Stimulated activated CD4-positive, alpha-beta T cell treated with anti-CD3 and anti-CD28 coated beads, TNF-alpha, amount 100 ng/mL, for 4 hours (primary cell): ENCODE results near the gene CEP295NL.
"Not testable (repeated sequence)": the region's sequence is repeated elsewhere in the genome, so short reads cannot be mapped to it uniquely, and the experiment has no call there.

ENCODE experiments used
- DNase-seq, 3 experiments: peaks; one replicate each; pipeline ENCODE4 v3.0.0-alpha.2; 2020; ENCODE audit warnings: low read depth in 3 of 3

CEP295NL gene

DNA sequence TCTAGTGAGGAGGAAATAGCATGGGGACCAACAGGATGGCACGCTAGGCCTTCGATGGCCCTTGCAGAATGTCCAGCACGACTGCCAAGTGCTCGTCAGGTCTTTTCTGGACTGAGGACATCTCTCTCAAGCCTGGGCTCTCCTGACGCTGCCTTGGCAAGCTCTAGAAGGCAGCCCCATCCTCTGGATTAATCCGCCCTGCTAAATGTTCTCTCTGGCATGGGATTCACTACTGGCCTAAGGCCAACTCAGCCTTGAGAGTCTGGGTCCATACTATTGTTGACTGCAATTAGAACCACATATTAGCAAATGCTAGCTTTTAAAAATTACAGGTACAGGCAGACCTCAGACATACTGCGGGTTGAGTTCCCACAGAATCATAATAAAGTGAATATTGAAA lies 2.5 kb upstream of the CEP295NL start:
- DNase-seq: no peak

DNA sequence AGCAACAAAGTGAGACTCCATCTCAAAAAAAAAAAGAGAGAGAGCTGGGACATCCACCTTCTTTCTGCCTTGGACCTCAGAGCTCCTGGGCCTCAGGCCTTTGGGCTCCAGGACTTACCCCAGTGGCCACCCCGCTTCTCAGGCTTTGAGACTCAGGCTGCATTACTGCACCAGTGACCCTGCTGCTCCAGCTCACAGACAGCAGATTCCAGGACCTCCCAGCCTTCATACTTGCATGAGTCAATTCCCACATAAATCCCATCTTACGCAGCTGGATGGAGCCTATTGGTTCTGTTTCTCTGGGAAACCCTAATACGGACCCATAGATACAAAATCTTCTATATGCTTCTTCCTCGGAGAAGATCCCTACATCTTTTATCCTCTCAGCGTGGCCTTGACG lies 2.1 kb upstream of the CEP295NL start:
- DNase-seq: no peak

DNA sequence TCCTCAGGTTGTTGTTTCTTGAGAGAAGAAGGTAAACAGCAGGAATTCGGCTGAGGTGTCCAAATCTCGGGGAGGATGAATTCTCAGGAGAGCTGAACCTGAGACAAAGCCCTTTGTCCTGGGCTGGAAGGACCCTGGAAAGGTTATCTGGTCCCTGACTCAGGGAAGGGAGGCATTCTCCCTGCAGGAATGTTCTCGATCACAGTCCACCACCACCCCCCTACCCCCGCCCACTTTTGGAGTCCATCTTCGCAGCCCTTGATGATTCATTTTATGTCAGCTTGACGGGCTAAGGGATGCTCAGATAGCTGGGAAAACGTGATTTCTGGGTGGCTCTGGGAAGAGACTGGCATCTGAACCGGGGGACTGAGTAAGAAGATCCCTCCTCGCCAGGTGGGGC lies 1.4 kb upstream of the CEP295NL start:
- no peak for DNase-seq

DNA sequence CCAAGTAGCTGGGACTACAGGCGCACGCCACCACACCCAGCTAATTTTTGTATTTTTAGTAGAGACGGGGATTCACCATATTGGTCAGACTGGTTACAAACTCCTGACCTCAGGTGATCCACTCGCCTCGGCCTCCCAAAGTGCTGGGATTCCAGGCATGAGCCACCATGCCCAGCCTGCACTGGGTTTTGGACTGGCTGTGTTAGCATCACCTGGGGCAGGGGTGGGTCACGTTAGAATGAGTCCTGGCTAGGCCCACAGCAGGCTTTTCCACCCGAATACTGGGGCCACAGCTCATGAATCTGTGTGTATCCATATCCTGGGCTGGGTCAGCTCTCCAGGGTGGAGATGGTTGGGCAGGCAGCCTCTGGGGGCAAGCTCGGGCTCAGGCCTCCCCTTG lies 770 bp downstream of the CEP295NL start:
- DNase-seq: not testable (repeated sequence)

DNA sequence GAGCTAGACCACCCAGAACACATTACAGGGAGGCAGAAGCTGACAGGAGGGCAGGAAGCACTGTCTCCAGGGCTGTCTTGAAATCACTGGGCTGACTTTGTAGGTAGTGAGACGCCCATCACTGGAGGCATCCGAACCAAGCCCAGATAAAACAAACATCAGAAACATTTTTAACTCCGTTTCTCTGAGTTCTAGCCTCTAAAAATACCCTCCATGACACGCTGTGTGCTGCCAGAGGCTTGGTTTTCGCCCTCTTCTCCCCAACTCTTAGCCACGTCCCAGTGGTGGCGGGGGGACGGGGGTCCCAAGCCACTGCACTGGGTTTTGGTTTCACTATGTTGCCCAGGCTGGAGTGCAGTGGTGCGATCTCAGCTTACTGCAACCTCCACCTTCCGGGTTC lies 1.2 kb downstream of the CEP295NL start:
- DNase-seq: no peak

DNA sequence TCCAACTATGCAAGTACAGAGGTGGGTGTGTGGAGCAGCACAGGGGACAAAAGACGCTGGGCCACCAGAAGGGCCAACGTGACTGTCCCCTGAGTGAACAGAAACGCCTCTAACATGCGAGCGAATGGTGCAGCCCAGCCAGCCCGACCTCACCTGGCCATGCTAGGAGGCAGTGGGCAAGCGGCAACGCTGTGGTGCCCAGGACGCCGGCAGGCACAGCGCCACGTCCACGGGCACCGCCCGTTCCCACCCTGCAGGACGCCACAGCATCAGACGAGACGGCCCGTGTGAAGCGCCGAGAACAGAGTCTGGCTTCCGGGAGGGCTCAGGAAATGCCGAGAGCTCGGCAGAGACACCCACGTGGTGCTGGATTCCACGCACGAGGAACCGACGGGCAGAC lies 2.2 kb downstream of the CEP295NL start:
- DNase-seq: no peak

DNA sequence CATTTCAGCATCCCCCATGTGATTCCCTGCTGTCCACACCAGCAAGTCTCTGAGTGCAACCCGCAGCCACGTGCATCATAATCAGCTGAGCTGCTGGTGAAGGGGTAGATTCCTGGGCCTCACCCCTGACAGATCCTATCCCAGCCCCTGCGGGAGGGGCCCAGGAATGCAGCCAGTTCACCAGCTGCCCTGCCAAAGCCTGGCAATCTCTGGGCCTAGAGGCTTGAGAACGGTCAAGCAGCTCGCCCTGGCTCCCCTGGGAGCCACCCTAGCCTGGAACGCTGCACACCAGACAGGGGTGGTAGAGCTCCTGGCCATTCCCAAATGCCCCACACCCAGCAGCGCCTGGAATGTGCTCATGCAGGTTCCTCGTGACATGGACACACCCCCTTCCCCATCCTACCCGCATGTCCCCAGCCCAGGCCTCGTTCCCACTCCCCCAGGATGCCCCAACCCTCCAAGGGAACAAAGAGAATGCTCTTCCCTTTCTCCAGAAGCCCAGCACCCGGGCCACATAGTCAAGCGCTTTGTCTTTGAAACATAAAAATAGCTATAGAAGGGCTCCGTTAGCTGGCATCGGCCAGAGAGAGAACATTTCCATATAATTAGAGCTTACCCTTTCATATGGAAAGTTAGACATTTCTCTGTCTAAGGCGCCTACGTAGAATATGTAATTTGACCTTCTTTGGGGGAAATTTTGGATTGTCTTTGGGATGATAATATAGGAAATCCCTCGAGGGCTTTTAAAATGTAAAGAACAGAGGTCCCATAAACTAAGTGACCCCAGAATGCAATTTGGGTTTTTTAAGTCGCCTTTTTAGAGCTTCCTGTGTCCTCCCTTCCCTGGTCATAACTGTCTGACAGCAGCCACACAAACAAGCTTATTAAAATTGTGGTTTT lies 3.4 kb downstream of the CEP295NL start:
- no peak for DNase-seq

DNA sequence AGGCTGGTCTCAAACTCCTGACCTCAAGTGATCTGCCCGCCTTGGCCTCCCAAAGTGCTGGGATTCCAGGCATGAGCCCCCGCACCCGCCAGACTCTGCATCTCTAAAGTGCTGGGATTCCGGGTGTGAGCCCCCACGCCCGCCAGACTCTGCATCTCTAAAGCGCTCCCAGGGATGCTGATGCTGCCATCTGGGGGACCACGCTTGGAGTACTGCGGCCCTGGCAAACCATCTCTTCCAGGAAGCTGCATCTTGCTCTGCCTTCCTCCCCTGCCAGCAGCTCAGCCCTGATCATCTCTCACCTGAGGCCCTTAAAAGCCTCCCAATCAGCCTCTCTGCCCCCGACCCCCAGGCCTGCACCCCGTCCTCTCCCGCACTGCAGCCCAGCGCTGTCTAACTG lies 4.1 kb downstream of the CEP295NL start:
- no peak for DNase-seq

DNA sequence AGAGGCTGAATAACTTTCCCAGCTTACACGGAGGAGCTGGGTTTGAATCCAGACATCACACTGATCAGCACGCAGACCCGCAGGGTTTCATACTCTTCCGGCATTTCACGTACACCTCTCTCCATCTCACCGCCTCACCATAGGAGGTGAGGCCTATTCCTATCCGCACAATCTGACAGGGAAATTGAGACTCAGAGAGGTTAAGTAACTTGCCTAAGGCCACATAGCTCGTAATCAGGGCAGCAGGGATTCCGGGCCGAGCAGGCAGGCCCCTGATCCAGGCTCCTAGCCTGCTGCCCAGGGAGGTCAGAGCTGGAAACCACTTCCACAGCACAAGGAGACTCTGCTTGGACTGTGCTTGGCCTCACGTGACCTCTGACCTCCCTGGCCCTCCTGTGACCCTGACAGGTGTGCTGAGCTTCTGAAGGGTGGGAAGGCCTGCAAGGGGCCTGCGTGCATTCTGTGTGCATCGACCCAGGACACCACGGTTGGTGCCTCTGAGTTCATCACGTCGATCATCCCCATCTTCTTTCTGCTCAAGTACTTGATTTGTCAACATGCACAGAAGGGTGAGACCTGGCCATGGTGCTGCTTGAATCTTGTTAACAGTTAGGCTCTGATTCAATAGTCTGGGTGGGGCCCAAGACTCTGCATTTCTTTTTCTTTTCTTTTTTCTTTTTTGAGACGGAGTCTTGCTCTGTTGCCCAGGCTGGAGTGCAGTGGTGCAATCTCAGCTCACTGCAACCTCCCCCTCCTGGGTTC lies 4.7 kb downstream of the CEP295NL start:
- no peak for DNase-seq

DNA sequence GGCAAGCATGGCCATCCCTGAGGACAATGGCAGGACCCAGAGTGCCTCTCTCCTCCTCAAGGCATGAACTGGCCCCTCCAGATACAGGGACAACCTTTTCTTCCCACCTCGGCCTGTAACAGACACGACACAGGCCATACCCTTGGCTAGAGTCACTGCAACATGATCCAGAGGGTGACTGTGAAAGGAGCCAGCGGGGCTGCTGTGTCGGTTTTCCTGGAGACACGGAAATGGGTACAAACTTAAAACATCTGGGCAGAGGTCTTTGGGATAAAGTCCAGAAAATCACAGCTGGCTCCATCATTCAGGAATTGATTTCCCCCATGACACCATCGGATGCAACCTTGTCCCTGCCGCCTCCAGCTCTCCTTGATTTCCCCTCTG lies 5.3 kb downstream of the CEP295NL start:
- DNase-seq: no peak

DNA sequence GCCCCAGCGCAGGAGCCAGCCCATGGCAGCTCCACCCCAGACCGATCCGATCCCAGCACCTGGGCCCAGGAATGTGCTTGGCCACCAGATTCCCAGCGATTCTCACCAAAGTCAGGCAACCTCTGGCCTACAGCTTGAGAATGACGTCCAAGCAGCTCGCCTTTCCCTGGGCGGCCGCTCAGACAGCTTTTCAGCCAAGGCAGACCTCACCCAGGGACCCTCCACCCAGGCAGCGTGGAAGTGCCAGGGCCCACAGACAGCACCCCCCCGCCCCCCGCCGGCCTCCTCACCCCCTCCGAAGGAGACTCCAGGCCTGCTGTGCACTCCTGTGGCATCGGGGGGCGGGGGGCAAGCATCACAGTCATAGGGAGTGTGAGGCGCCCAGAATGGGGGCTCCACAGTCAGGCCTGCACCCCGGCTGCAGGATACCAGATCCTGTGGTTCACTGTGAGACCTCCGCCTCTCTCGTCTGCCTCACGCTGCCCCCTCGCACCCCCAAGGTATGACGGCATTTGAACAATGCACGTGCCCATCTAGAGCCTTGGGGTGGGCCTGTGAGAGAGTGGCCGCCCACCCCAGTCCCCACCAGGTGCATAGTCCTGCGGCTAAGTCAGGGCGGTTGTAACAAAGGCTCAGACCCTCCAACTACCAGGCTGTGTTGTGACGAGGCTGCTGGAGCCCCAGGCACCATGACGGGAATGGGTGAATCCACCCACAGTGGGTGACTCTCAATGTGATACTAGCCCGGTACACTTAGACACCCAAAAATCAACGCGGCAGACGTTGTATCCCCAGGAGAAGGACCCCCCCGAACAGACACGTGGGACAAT lies 6.0 kb downstream of the CEP295NL start:
- no peak for DNase-seq

DNA sequence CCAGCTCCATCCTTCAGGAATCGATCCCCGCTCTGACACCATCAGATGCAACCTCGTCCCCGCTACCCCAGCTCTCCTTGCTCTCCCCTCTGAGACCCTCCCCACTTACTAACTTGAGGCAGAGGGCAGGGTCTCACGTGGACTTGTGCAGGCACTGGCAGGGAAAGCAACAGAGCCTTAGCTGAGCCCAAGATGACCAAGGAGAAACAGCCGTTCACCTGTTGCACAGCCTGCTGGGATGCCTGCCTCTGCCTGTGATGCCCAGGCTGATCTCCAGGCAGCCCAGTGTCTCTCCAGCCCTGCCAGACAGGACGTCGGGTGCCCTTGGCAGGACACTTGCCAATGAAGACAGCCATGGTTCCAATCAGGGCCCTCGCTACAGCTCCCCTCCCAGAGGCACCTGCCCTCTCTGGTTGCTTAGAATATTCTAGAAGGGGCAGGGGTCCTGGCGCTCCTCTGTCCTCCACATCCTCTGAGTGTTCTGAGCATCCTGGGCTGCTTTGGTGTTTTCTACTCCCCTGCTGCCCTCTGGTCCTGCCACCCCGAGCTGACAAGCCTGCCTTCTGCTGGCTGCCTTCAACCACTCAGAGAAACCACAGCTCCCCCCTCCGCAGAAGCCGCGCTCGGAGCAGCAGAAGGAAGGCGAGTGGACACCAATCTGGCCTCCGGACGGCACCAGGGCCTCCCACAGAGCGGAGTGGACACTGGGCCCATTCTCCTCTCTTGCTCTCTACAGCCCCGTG lies 6.7 kb downstream of the CEP295NL start:
- no peak for DNase-seq

DNA sequence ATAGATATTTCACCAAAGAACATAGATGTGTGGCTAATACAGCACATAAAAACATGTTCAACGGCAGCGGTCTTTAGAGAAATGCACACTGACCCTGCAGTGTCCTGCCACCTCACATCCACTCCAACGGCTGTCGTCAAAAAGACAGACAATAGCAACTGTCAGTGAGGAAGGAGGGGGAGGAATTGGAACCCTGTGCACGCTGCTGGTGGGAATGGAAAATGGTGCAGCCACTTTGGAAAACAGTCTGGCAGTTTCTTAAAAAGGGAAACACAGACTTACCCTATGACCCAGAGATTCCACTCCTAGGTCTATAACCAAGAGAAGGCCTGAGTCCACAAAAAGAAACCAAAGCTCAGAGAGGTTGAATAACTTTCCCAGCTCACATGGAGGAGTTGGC lies 7.7 kb downstream of the CEP295NL start:
- no peak for DNase-seq

DNA sequence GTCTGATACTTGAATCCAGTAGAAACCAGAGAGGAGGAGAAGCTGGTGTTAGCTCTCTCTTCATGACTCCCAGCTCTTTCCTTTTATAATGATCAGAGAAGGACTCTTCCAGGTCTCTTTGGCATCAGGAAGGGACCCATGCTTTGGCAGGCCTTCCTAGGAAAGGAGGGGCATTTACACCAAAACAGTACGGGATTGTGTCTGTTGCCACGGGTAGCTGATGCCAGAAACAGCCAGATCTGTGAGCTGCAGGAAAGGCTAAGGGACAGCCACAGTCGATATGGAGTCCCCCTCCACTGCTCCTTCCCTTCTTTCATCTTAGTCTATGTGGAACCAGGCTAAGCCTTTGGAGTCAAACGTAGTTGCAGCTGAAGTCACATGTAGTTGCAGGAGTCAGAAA lies 9.3 kb downstream of the CEP295NL start:
- no peak for DNase-seq

DNA sequence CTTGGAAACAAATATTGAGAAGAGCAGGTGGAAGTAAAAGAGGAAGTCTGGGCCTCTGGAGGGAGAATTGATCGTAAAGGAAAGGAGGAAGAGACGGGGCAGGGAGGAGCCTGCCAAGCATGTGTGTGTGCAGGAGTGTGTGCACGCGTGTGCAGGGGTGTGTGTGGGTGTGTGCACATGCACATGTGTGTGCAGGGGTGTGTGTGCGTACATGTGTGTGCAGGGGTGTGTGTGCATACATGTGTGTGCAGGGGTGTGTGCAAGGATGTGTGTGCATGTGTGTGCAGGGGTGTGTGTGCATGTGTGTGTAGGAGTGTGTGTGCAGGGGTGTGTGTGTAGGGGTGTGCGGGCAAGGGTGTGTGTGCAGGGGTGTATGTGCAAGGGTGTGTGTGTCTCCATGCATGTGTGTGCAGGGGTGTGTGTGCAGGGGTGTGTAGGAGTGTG lies 10.0 kb downstream of the CEP295NL start:
- DNase-seq: no peak

DNA sequence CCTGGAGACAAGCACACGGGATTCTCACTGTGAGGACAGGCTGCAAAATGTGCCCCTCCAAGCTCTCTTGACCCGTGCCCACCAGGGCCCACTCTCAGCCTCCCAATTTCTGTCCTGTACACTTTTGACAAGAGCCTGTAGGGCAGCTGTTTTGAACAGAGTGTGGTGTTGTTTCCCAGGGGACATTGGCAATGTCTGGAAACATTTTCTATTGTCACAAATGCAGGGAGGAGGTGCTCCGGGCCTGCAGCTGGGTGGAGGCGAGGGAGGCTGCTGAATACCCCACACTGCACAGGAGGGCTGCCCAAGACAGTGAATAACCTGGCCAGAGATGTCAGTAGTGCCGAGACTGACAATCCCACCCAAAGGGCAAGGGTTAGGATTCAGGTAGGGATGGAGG lies 10.5 kb downstream of the CEP295NL start:
- no peak for DNase-seq

DNA sequence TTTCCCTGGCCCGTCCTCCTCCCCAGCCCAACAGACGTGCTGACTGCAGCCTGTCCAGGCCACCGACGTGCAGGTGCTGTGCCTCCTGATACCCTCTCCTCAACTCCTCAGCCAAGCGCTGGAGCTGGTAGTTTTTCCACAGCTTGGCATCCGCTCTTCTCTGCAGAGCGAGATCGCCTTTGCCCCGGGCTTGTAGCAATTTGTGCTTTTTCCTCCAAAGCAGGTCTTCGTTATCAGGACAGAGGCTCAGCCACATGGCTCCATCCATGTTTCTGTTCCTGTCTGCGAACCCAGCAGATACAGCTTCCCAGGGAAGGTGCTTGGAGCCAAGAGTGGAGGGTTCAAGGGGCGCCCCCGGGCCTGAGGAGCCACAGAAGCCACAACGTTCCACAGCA lies 10.9 kb downstream of the CEP295NL start:
- DNase-seq: no peak

DNA sequence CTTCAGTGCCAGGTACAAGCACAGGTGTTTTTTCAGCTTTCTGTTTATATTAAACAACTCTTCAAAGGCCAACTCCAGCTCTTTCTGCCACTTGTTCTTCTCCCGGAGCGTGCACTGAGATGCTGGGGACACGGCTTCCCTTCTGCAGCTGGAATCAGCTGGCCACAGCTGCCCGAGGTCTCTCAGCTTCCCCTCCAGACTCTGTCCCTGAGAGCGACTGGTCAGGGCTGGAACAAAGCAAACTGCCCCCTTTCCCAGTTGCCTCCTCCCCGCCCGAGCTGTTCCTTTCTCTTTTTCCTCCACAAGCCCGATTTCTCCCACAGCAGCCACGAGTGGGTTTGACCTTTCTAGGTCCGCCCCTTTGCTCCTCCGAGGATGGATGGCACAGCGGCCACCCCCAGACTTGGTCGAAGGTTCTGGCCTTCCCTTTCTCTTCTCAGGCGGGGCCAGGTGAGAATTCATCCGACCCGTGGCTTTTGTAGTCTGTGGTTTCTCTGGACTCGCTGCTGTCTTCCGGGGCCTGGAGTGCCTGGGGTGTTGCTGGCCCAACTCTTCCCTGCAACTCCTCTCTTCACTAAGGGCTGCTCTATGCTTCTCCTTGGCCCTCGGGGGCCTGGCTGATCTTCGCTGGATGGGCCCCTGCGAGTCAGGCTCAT lies 11.5 kb downstream of the CEP295NL start:
- no peak for DNase-seq

DNA sequence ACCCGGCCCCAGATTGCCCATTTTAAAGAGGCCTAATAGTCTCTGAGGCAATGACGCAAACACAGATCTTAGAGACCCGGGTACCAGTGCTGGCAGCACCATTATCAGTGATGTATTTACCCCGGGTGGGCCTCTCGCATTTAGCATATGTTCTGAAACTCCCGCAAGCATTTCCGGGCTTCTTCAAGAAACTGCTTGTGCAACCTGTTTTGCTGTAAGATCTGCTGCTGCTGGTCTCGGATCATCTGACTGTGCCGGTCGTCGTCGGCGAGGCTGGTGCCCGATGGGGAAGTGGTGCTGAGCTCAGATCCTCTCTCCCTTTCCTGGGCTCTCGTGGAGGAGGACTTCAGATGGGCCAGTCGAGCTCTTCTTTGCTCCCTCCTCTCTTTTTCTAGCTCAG lies 12.5 kb downstream of the CEP295NL start:
- DNase-seq: peak in 1 of 3 experiments; percentile 8

DNA sequence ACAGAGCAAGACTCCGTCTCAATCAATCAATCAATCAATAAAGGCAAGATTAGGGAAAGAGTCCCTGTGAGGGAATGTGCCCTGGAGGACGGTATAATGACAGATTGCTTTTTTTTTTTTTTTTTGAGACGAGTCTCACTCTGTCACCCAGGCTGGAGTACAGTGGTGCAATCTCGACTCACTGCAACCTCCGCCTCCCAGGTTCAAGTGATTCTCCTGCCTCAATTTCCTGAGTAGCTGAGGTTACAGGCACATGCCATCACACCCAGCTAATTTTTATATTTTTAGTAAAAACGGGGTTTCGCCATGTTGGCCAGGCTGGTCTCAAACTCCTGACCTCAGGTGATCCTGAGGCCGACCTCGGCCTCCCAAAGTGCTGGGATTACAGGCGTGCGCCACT lies 12.9 kb downstream of the CEP295NL start:
- not testable (repeated sequence) for DNase-seq

DNA sequence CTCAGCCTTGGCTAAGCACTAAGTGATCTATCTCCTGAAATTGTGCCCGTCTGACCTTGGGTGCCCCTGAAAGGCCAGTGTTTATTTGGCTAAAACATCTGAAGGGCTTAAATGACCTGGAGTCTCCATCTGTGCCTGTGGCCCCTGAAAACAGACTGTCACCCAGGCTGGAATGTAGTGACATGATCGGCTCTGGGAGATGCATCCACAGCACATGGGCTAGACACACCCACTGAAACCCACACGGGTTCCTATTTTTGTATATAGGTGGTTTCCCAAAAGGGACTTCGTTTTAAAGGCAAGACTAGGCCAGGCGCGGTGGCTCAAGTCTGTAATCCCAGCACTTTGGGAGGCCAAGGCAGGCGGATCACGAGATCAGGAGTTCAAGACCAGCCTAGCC lies 13.5 kb downstream of the CEP295NL start:
- no peak for DNase-seq
